EL (cell line): ENCODE measurements around the gene DUS3L.
A peak's percentile ranks its signal among the peaks of the same experiment; 100 is the strongest.

Source experiments
- DNase-seq: peaks from one replicate; pipeline ENCODE4 v3.0.0-alpha.2; 2016

DUS3L gene

DNA sequence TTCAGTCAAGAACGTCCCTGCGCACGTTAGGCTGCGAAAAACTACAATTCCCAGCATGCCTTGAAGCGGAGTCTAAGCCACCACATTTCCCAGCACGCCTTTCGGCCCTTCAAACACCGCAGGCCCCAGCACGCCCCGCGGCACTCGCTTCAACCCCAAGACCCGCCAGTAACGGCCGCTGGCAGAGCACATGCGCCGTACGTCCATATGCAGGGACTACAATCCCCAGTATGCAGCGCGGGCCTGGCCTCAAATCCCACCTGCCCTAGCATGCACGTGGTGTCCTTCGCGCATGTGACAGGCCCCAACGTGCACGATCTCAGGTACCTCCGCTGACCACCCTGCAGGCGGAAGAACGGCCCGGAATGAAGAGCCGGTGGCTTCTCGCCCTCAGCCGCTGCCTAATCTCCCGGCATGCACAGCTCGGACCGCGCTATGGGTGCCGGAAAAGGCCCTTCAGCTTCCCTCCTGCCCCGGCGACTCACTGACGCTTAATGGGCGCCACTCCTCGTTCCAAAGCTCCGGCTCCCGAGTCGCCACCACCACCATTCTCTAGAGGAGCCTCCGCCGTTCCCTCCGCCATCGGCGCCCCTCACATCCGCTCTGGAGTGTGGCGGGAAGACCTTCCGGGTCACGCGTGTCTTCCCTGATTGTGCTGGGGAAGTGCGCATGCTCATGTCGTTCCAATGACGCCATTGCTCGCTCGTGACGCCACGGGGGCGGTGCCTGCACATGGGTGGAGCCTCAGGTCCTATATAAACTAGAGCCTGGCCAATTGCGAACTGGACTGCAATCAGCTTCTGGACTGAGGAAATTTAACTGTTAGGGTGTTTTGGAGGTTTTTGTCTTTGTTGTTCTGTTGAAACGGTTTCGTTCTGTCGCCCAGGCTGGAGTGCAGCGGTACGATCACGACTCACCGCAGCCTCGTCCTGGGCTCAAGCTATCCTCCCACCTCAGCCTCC is at the start of gene DUS3L:
DUS3L (minus strand) TSS at position 605 of the 962 bp plus-strand sequence; CDS start at position 583, 22 bp downstream.
- peak; percentile 98 for DNase-seq

GRCh38 chr19:5839065-5840017 is 48.4 kb upstream of the DUS3L start, which contains the start of gene FUT6:
Gene FUT6, minus strand, starts transcription at chr19:5839702. Its CDS starts 7,135 bp downstream, at chr19:5832567.
- DNase-seq = no peak

- no peak for DNase-seq
Measured at GRCh38 chr19:5838353-5839064, 47.5 kb upstream of the DUS3L start.

DNA sequence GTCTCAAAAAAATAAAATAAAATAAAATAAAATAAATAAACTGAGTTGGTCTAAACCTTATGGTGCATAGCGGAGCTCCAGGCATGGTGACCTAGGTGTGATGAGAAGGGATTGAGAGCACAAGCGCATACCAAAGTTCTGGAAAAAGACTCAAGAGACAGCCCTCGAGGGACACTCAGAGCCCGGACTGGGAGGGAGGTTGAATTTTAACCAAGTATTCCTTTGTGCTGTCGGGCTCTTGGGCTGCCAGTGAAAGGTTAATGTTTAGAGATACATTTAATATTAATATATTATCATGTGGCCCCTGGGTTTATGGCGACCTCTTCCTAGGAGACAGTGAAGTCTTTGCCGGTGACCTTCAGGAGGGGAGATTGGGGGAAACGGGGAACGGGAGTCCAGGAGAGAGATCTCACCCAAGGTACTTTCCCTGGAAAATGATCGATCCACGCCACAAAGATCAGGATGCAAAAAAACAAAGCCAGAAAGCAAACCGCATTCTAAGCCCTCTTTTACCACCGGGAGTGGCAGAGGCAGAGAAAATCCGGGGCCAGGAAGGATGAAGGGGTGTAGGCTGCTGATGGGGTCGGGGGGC is 46.9 kb upstream of the DUS3L start:
- no peak for DNase-seq

DNA sequence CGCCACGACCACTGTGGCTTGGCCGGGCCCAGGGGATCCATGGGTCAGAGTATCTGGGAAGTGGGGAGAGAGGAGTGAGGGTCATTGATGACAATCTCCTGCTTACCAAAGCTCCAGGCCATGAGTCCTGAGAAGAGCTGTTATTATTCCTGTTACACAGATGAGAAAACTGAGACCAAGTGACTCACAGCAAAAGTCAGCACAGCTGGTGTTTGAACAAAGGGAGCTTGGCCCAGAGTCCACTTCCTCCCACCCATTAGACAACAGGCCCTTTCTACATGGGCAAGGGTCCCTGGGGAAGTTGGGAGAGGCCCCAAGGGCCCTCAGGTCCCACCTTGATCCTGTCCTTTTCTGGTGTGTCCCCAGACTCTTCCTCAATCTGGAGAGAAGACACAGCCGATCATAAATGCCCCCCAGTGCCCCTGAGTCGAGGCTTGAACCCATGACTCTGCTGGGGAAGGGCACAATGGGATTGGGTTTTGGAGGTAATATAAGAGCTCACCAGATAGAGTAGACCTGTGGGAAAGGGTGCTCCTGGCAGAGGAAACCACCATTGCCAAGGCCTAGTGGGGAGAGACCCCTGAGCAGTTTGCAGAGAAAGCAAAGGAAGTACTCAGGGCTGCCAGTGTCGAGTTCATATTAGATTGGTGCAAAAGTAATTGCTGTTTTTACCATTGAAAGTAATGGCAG is 41.7 kb upstream of the DUS3L start:
- DNase-seq = no peak

DNA sequence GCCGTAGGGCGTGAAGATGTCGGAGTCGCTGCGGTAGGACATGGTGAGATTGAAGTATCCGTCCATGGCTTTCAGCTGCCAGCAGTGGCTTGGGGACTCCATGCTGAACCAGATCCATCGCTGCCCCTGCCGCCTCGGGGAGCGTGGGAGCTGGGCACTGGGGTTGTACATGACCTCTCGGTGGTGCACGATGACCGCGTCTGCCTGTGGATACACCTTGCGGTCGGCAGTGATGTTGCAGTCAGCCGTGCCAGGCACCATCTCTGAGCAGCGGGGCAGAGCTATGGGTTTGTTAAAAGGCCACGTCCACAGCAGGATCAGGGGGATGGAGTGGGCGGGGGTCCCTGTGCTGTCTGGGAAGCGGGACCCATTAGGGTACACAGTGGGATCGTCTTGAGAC is 41.1 kb upstream of the DUS3L start:
- no peak for DNase-seq

DNA sequence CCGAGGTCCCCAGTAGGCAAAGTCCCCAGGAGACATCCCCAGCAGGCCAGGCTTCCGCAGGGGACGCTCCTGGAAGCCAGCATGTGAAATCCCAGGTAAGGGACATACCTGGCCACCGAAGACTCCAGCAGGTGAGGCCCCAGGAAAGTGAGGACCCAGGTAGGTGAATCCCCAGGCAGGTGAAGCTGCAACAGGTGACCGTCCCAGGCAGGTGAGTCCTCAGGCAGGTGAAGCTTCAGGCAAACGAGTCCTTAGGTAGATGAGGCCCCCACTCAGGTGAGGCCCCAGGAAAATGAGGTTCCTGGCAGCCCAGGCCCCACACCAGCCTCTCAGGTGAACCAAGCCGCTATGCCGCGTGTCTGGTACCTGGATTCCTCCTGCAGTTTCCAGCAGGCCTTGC is 40.2 kb upstream of the DUS3L start:
- DNase-seq = no peak

DNA sequence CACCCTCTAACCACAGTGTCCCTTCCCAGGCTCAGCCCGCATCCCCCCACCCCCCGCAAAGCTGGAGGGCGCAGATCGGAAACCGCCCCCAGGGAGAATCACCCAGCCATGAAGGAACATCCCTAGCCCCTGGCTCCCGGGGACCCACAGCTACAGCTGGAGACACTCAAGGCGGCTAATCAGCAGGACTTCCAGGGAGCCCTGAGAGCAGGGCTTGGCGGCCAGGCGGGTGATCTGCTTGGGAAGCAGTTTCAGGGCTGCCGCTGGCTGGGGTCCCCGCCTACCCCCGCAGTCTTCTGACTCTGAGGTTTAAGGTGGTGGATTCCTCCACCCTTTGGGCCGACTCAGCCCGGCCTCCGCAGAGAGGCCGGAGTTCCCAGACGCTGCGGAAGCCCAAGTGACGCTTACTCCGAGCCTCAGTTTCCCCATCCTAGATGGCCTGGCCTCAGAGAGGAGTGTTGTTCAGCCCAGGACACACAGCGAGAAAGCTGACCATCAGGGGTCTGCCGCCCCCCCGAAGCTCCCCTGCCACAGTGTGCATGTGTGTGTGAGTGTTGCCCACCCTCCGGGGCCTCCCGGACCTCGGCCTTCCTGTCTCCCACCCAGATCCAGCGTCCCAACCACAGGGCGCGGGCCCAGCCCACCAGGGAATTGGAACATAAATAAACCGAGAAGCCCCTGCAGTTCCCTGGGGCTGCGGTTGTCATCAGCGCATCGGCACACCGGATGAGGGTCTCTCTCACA is 38.8 kb upstream of the DUS3L start:
- DNase-seq = no peak

- no peak for DNase-seq
Measured at GRCh38 chr19:5828661-5829566, 38.0 kb upstream of the DUS3L start.

DNA sequence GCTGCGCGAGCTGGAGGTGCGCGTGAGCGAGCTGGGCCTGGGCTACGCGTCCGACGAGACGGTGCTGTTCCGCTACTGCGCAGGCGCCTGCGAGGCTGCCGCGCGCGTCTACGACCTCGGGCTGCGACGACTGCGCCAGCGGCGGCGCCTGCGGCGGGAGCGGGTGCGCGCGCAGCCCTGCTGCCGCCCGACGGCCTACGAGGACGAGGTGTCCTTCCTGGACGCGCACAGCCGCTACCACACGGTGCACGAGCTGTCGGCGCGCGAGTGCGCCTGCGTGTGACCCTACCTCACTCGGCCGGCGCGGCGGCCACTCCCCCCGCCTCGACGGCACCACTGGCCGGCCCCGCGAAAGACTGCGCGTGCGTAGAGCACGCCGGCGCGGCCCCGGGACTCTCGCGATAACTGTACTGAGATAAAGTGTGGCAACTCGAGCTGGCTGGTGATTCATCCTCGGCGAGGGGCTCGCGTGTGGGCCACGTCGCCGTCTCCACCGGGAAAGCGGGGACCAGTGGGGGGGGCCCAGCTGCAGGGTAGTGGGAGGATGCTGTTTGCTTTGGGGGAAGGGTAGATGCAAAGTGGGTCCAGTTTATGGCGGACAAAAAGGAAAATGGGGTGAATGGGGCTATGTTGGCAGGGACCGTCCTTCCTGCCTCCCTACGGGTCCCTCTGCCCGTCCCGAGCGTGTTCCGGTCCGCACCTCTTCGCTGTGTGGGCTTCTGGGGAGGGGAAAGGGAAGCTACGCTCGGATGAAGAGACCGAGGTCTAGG is 37.1 kb upstream of the DUS3L start:
- peak; percentile 93 for DNase-seq

DNA sequence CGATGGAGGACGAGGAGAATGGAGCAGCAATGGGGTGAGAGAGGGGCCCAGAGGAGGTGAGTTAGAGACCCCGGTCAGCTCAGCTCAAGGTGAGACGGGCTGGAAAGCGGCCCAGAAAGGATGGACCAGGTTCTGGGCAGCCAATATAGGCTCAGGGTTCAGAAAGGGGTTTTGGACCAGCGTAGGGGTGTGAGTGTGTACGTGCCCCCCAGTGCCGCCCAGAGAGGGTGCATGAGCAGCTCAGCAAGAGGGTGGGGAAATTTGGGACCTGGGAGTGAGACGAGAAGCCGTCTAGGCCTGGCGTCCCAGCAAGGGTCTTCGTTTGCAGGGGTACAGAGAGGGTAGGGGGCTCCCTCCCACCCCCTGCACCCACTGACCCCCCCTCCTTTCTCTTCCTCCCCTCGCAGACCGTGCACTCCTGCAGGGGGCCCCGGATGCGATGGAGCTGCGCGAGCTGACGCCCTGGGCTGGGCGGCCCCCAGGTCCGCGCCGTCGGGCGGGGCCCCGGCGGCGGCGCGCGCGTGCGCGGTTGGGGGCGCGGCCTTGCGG is 36.5 kb upstream of the DUS3L start:
- DNase-seq = no peak

DNA sequence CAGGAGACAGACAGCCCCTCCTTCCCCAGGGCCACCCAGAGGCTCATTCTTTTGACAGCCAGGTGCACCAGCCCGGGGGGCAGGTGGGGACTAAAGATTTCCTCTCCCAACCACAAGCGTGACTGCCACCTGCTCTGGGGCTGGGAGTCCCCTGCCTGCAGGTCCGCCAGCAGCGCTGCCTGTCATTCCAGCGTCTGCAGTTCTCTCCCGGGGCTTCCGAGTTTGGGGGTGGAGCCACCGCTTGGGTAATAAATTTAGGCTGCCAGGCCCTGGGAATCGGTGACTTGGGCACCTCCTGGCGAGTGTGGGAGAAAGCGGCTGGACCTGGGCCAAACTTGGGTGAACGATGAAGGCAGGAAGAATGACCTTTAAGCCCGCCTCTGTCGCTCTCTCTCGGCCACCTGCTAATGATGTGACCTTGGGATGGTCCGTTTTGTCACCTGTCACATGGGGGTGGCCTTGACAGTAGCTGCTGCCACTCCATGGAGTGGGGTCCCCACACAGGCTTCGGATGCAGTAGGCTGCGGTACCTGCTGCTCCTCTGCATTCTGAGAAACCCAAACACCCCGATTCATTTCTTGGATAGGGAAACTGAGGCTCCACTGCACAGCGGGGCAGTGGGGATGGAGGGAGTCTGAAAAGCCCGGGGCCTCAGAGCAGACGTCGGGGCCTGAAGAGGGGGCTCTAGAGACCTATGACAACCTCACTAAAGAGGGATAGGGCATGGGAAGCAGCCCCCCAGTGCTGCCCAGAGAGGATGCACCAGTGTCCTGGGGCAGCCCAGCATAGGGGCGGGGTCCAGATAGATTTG is 35.8 kb upstream of the DUS3L start:
- peak; percentile 46 for DNase-seq

GRCh38 chr19:5825178-5825577 is 34.2 kb upstream of the DUS3L start:
- no peak for DNase-seq

DNA sequence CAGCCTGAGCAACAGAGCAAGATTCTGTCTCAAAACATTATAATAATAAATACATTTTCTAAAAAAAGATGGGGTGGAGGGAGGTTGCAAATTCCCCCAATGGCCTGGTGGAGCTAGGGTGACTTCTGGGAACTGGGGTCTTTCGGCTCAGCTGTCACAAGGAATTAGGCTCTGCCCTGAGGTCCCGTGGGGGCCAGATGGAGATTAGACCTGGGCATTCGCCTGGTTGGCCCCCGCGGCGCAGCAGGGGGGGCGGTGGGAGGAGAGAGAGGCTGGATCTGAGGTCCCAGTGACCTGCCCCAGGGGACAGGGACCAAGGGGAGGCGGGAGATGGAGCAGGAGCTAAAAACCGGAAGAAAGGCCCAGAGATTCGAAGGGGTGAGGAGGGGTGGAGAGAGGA is 33.8 kb upstream of the DUS3L start:
- no peak for DNase-seq

- DNase-seq = no peak
Measured at GRCh38 chr19:5823579-5824281, 32.8 kb upstream of the DUS3L start.

GRCh38 chr19:5822181-5822844 is 31.4 kb upstream of the DUS3L start:
- no peak for DNase-seq
